MM.1S (cell line): ENCODE data around the gene IL2RA.

Experiments used
- EZH2 ChIP-seq: fragments of 300-600 bp; sonication (generic); optimal IDR thresholded peaks from 2 replicates; pipeline ENCODE3; 2017; ENCODE audit warnings: low read depth, mild to moderate bottlenecking, antibody characterized with exemption, low read length, mixed read lengths
- TF ChIP-seq, protein P1 (sequence below): fragments of 300-600 bp; sonication (generic); IDR thresholded peaks from 2 replicates; pipeline ENCODE4 v1.5.1; 2016; ENCODE audit warnings: antibody characterized with exemption, low read length, mixed read lengths

- TF ChIP-seq, protein P1, sequence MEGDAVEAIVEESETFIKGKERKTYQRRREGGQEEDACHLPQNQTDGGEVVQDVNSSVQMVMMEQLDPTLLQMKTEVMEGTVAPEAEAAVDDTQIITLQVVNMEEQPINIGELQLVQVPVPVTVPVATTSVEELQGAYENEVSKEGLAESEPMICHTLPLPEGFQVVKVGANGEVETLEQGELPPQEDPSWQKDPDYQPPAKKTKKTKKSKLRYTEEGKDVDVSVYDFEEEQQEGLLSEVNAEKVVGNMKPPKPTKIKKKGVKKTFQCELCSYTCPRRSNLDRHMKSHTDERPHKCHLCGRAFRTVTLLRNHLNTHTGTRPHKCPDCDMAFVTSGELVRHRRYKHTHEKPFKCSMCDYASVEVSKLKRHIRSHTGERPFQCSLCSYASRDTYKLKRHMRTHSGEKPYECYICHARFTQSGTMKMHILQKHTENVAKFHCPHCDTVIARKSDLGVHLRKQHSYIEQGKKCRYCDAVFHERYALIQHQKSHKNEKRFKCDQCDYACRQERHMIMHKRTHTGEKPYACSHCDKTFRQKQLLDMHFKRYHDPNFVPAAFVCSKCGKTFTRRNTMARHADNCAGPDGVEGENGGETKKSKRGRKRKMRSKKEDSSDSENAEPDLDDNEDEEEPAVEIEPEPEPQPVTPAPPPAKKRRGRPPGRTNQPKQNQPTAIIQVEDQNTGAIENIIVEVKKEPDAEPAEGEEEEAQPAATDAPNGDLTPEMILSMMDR = no peak
- TF ChIP-seq EZH2 = no peak
Observed at GRCh38 chr10:6024334-6024682, 37.9 kb downstream of the IL2RA start.
